ENCODE results near the gene SGIP1. TPM values are rescaled to one million over a fixed set of nuclear protein-coding genes. Genes with fewer than 3 reads are reported as not detected.

Gene SGIP1
- total RNA-seq, 2 experiments from 2014 or later = not detected

DNA sequence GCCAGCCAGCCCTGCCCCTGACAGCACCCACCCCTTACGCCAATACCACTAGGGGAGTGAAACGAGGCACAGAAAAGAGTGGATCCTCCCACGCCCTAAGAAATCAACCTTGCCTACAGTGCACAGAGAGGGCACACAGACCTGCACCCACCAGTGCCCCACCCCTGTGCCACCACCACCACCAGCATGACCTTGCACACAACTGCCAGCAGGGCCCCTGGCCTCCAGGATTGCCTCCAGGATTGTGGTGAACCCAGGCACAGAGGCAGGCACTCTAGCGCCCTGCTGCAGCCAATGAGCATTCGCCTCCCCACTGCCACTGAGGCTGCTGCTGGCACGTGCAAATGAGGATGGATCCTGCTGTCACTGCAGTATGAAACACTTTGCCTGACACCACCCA lies 23.5 kb upstream of the SGIP1 start:
- no peak overlapping the region for H3K27ac Mint-ChIP-seq
- no peak for ATAC-seq

GRCh38 chr1:66511118-66511517 lies 22.8 kb upstream of the SGIP1 start:
- TF ChIP-seq CTCF (IDR thresholded peaks at IDR 0.05) = no peak
- Mint-ChIP-seq H3K27me3 (peaks cover under 1% of the 10 kb centered on the region), H3K4me1 (ENCODE audit: low read depth) (no peaks in the 10 kb centered on the region), H3K36me3 (ENCODE audit: low read depth) (no peaks in the 10 kb centered on the region), H3K9me3 (no peaks in the 10 kb centered on the region), H3K4me3 (no peak overlapping the region), H3K27ac (no peak overlapping the region)
- ChIA-PET POLR2A (no interaction called here), CTCF (no interaction called here)
- intact Hi-C loops (cut with micrococcal nuclease) = no loop called here
- no peak for DNase-seq
- ATAC-seq = no peak

More for the DNA sequence above, 23.5 kb upstream of the SGIP1 start:
- no peak for TF ChIP-seq CTCF (IDR thresholded peaks at IDR 0.05)
- Mint-ChIP-seq H3K9me3 (no peaks in the 10 kb centered on the region), H3K4me1 (ENCODE audit: low read depth) (no peaks in the 10 kb centered on the region), H3K4me3 (no peak overlapping the region), H3K36me3 (ENCODE audit: low read depth) (no peaks in the 10 kb centered on the region), H3K27me3 (peaks cover 1% of the 10 kb centered on the region)
- ChIA-PET CTCF (no interaction called here), POLR2A (no interaction called here)
- no peak for DNase-seq
- intact Hi-C loops (cut with micrococcal nuclease) = no loop called here

DNA sequence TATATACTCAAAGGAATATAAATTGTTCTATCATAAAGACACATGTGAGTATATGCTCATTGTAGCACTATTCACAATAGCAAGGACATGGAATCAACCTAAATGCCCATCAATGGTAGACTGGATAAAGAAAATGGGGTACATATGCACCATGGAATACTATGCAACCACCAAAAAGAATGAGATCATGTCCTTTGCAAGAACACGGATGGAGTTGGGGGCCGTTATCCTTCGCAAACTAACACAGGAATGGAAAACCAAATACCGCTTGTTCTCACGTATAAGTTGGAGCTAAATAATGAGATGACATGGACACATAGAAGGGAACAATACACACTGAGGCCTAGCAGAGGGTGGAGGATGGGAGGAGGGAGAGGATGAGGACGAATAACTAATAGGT lies 16.0 kb upstream of the SGIP1 start:
- TF ChIP-seq CTCF (IDR thresholded peaks at IDR 0.05) = no peak
- ATAC-seq = no peak
- no peaks in the 10 kb centered on the region for H3K36me3 Mint-ChIP-seq (ENCODE audit: low read depth)
- H3K27ac Mint-ChIP-seq = no peak overlapping the region
- DNase-seq = no peak
- no peaks in the 10 kb centered on the region for H3K9me3 Mint-ChIP-seq
- POLR2A ChIA-PET = interaction anchor here (0.8 kb wide), 1 partner anchor 510 kb away, joined by 3 read pairs; no protein-coding TSS in a partner anchor
- CTCF ChIA-PET = no interaction called here
- no peak overlapping the region for H3K4me3 Mint-ChIP-seq
- H3K27me3 Mint-ChIP-seq = no peaks in the 10 kb centered on the region
- intact Hi-C loops (cut with micrococcal nuclease) = no loop called here
- no peaks in the 10 kb centered on the region for H3K4me1 Mint-ChIP-seq (ENCODE audit: low read depth)

- Mint-ChIP-seq H3K36me3 (ENCODE audit: low read depth) (no peaks in the 10 kb centered on the region), H3K27ac (no peak overlapping the region), H3K4me1 (ENCODE audit: low read depth) (no peaks in the 10 kb centered on the region), H3K27me3 (no peaks in the 10 kb centered on the region), H3K4me3 (no peak overlapping the region), H3K9me3 (no peaks in the 10 kb centered on the region)
- POLR2A ChIA-PET = interaction anchor here (0.8 kb wide), 1 partner anchor 511 kb away, joined by 3 read pairs; no protein-coding TSS in a partner anchor
- DNase-seq = no peak
- intact Hi-C loops (cut with micrococcal nuclease) = no loop called here
- CTCF ChIA-PET = no interaction called here
- ATAC-seq = no peak
- TF ChIP-seq CTCF (IDR thresholded peaks at IDR 0.05) = no peak
Measured at GRCh38 chr1:66518654-66519053, 15.3 kb upstream of the SGIP1 start.

DNA sequence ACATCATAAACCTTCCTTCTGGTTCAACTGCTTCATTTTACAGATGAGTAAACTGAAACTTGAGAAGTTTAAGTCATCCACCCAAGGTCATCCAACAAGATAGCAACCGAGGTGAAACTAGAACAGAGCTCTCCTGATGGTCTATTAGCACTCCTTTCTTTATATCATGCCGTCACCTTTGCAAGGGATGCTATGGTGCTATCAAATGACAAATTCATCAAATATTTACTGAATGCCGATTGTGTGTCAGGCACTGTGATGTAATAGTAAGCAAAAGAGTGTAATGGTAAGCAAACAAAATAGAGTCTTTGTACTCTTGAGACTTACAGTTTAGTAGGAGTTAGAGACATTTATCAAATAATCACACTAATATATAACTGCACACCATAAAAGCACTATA lies 14.0 kb upstream of the SGIP1 start:
- H3K4me1 Mint-ChIP-seq (ENCODE audit: low read depth) = no peaks in the 10 kb centered on the region
- intact Hi-C loops (cut with micrococcal nuclease) = no loop called here
- DNase-seq (no peak), ATAC-seq (no peak)
- CTCF ChIA-PET = no interaction called here
- TF ChIP-seq CTCF (IDR thresholded peaks at IDR 0.05) = no peak
- H3K36me3 Mint-ChIP-seq (ENCODE audit: low read depth) = no peaks in the 10 kb centered on the region
- H3K9me3 Mint-ChIP-seq = no peaks in the 10 kb centered on the region
- H3K27me3 Mint-ChIP-seq = no peaks in the 10 kb centered on the region
- no peak overlapping the region for H3K27ac Mint-ChIP-seq
- POLR2A ChIA-PET = no interaction called here
- no peak overlapping the region for H3K4me3 Mint-ChIP-seq
